ENCODE results near the gene PGF. TPM values are rescaled to one million over a fixed set of nuclear protein-coding genes. Genes with fewer than 3 reads are reported as not detected.

Gene PGF
- total and polyA plus RNA-seq, 2 of the 13 experiments (the other 11 are each of a cell fraction or from before 2014, with no cell fraction given): 10.7 to 27.5 TPM

GRCh38 chr14:74945261-74945851 is 10.0 kb downstream of the PGF start (continued):
- TF ChIP-seq AHDC1 (CRISPR knock-in tag; IDR thresholded peaks at IDR 0.05; ENCODE audit: borderline replicate concordance) (no peak), ZNF83 (CRISPR knock-in tag; IDR thresholded peaks at IDR 0.05; ENCODE audit: borderline replicate concordance) (peak; percentile 75; the same call in 1 of the 2 replicates), THRA (CRISPR knock-in tag; IDR thresholded peaks at IDR 0.05; ENCODE audit: borderline replicate concordance) (no peak), FOXJ3 (CRISPR knock-in tag; IDR thresholded peaks at IDR 0.05; ENCODE audit: borderline replicate concordance) (0 out of 2 replicates have a peak, but pooled peaks have one; percentile 33), SALL1 (CRISPR knock-in tag; IDR thresholded peaks at IDR 0.05) (peak; percentile 19; the same call in 1 of the 2 replicates), KMT2A (CRISPR knock-in tag; IDR thresholded peaks at IDR 0.05) (no peak), ZNF570 (CRISPR knock-in tag; IDR thresholded peaks at IDR 0.05; ENCODE audit: borderline replicate concordance) (no peak), MTERF4 (CRISPR knock-in tag; IDR thresholded peaks at IDR 0.05) (no peak), ZSCAN20 (CRISPR knock-in tag; IDR thresholded peaks at IDR 0.05; ENCODE audit: borderline replicate concordance) (peak; percentile 58; the same call in 1 of the 2 replicates), ZNF441 (CRISPR knock-in tag; IDR thresholded peaks at IDR 0.05; ENCODE audit: borderline replicate concordance) (no peak), ATF7-NPFF (CRISPR knock-in tag; IDR thresholded peaks at IDR 0.05; ENCODE audit: low read depth) (no peak), XRCC5 (optimal IDR thresholded peaks at IDR 0.05; ENCODE audit: low read length) (peak; percentile 26), PPARG (CRISPR knock-in tag; conservative IDR thresholded peaks at IDR 0.05) (no peak), STAT6 (CRISPR knock-in tag; IDR thresholded peaks at IDR 0.05; ENCODE audit: borderline replicate concordance) (0 out of 2 replicates have a peak, but pooled peaks have one; percentile 82), CENPBD1 (CRISPR knock-in tag; IDR thresholded peaks at IDR 0.05; ENCODE audit: borderline replicate concordance, low read depth) (no peak)
